ENCODE results near the gene SAG.

SAG gene

DNA sequence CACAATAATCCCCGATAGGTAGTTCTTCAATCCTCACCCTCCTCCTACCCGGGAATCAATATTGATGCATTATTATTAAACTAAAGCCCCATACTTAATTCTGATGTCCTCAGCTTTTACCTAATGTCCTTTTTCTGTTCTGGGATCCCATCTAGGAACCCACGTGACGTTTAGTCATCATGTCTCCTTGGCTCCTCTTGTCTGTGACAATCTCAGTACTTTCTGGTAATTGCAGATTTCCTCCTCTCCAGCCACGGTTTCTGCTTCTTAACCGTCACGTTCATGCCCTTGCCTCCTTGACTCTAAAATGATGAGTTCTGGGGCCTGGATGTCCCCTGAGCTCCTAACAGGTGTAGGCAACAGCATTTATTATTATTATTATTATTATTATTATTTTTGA is 43.8 kb downstream of the SAG start:
- no peak overlapping the region for H3K4me3 ChIP-seq (ENCODE audit: low read length)
- TF ChIP-seq ZNF274 (IDR thresholded peaks at IDR 0.05; ENCODE audit: low read depth, low read length) = no peak

DNA sequence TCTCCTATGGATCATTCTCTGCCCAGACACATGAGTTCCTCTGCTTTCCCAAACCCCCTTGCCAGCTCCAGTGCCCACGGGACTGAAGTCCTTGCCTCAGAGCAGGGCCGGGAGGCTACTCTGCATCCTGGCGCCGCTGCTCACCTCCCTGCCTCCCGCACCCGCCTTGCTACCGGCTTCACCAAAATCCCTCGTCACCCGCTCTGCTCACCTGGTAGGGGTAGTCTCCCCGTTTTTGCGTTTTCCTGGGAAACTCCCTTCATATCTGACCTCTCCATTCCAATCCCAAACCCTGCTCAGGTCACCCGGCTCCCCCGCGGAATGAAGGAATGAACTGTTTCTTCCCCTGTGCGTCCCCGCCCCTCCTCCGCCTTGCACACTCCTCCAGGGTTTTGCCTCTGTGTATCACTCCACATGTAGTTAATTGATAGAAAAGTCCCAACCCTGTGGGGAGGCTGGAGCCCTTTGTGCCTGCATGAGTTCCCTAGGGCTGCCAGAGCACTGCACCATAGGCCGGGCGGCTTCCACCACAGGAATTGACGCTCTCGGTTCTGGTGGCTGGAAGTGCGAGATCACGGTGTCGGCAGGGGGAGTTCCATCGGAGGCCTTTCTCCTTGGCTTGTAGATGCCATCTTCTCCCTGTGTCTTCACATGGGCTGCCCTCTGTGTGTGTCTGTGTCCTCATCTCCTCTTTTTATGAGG is 44.7 kb downstream of the SAG start:
- TF ChIP-seq ZNF274 (IDR thresholded peaks at IDR 0.05; ENCODE audit: low read depth, low read length) = no peak
- no peak overlapping the region for H3K4me3 ChIP-seq (ENCODE audit: low read length)

DNA sequence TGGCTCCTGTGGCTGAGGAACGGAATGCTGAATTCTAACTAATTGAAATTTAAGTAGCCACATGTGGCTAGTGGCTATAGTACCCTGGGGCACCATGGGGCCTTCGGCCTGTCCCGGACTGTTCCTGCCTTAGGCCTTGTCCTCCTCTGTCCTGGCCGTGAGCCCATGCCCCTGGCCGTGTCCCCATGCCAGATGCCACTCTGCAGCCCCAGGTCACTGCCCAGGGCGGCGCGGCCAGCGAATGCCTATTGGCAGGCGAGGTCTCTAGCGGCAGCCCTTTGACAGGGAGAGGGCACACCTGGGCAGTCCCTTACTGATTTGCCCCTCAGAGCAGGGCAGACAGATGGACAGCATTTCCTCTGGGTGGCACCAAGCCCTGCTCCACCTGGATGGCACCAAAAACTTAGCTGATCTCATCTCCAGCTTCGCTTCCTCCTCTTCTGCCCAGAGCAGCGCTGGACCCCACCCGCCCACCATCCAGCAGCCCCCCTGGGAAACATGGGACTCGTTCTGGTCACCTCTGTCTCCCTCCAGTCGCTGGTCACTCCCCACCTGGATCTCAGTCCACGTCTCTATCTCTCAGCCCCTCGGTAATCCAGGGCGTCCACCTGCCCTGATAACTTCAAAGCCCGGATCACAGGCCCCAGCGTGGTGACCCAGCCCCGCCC is 45.6 kb downstream of the SAG start:
- H3K4me3 ChIP-seq (ENCODE audit: low read length) = peak overlapping the region; percentile 67; the same call in 1 of the 2 replicates
- TF ChIP-seq ZNF274 (IDR thresholded peaks at IDR 0.05; ENCODE audit: low read depth, low read length) = no peak

DNA sequence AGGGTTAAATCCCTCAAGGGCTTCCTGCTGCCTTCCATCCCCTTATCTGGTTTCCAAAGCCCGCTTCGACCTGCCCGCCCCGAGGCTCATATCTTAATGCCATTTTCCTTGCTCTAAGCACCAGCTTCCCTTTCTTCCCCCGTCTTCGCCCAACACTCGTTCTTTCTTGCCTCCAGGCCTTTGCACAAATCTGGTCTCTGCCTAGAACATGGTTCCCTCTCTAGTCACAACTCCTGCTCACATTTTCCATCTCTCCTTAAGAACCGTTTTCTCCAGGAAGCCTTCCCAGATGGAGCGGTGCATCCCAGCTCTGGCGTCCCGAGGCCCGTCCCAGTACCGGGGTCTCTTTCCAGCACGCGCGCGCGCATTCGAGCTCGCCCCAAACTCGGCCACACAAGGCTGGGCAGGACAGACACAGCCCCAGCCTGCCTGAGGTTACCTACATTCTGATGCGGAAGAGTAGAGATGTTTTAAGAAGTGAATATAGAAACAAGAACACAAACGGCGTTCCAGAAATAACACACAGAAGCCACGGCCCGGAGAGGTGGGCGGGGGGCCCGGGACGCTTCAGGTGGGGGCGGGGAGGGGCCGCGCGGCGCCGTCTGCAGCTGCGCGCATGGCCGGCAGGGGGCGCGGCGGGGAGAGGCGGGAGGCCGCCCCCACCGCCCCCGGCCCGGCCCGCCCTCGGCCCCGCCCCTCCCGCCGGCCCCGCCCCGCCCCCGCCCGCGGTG is 46.3 kb downstream of the SAG start, which contains the start of gene DGKD:
DGKD (plus strand) TSS at position 726 of the 731 bp plus-strand sequence. CDS start 25 bp downstream, outside the sequence.
- TF ChIP-seq ZNF274 (IDR thresholded peaks at IDR 0.05; ENCODE audit: low read depth, low read length) = no peak

DNA sequence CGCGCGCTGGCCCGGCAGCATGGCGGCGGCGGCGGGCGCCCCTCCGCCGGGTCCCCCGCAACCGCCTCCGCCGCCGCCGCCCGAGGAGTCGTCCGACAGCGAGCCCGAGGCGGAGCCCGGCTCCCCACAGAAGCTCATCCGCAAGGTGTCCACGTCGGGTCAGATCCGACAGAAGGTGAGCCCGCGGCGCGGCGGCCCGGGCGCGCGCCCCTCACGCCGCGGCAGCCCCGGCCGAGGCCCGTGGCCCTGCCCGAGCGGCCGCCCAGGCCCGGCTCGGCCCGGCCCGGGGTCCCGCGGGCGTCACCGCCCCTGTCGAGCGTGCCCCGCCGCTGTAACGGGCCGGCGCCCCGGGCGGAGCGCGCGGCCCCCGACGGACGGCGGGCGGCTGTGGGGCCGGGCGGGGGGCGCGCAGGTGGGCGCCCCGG is 46.9 kb downstream of the SAG start:
- H3K4me3 ChIP-seq (ENCODE audit: low read length) = peak overlapping the region; percentile 89
- no peak for TF ChIP-seq ZNF274 (IDR thresholded peaks at IDR 0.05; ENCODE audit: low read depth, low read length)

More for the DNA sequence above, 46.3 kb downstream of the SAG start, which contains the start of gene DGKD:
- peak within 1 kb of the TSS; percentile 89 for H3K4me3 ChIP-seq (ENCODE audit: low read length)

DNA sequence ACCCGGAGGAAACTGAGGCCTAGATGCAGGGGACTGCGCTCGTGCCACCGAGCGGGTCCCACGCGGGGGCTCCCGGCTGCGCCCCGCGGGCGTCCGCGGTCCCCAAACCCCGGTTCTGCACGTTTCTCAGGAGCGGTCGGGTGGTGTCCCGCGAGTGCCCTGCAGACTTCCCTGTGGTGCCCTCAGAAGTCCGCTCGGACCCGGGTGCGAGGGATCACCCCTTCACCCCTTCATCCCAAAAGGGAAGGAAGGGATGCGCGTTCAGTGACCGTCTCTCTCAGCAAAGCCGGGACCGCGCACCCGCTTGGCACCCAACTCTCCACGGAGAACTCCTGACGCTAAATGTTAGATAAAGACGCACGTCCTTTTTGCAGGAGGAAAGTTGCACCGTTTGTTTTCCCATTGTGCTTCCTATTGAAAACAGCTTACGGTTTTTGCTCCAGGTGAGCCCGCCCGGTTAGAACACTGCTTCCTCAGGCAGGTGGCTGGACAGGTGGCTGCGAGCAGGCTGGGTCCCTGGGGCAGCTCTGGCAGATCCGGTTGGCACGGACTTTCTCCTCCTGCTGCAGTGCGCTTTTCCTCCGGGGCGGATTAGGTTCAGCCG is 47.5 kb downstream of the SAG start:
- H3K4me3 ChIP-seq (ENCODE audit: low read length) = peak overlapping the region; percentile 89
- no peak for TF ChIP-seq ZNF274 (IDR thresholded peaks at IDR 0.05; ENCODE audit: low read depth, low read length)

DNA sequence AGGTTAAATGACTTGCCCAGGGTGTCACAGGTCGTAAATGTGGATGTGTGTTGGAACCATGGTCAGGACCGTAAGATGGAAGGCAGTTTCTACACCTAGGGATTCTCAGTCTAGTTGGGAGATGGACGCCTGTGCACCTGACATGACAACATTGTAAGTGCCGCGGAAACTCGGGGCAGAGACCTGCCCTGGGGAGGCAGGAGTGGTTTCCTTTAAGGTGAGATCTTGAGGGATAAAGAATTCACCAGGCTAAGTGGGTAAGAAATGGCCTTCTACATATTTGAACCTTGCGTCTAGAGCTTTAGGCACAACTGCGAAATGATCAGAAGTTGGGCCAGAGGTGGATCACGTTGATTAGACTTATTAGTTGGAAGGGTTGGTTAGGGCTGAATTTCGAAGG is 48.3 kb downstream of the SAG start:
- no peak for TF ChIP-seq ZNF274 (IDR thresholded peaks at IDR 0.05; ENCODE audit: low read depth, low read length)
- H3K4me3 ChIP-seq (ENCODE audit: low read length) = peak overlapping the region; percentile 89; the same call in 1 of the 2 replicates

DNA sequence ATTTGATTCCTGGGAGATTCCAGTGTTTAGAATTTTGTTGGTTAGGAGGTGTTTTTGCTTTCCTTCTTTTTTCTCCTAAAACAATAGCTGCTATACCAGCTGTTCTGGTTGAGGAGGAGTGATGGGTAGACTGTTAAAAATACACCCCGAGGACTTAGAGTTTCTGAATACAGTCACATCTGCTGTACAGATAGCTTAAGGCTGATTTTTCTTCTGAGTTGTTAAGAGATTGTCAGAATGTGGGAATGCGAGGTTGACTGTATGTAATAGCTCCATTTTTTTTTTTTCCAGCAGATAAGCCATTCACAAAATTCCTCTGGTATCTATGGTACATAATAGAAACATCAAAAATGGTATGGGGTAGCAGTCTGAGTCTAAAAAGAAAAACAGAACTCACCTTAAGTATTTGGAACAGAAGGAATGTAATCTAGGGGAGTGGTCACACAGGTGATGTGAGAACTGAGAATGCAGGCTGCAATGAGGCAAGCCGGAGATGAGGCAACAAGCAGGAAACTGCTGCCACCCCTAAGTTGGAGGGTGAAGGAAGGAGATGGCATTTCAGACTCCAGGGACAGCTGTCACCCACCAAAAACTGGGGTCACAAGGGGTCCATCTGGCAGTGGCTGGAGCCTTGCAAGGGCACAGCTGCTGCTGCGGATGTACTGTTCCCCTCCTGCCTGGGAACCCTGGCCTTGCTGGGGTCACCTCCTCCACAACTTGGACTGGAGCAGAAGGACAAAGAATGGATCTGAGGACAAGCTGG is 49.1 kb downstream of the SAG start:
- H3K4me3 ChIP-seq (ENCODE audit: low read length) = peak overlapping the region; percentile 54; the same call in 1 of the 2 replicates
- TF ChIP-seq ZNF274 (IDR thresholded peaks at IDR 0.05; ENCODE audit: low read depth, low read length) = no peak

DNA sequence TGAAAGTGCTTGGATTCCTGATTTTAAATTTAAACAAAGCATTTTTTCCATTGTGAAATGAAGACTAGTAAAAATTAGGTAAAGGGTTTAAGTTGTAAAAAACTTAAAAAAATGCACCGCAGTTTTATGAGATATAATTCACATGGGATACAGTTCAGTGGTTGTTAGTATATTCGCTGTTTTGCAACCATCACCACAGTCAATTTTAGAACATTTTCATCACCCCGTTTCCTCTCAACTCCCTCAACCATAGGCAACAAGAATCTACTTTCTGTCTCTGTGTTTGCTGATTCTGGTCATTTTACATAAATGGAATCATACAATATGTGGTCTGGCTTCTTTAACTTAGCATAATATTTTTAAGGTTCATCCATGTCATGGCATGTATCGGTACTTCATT is 50.7 kb downstream of the SAG start:
- no peak overlapping the region for H3K4me3 ChIP-seq (ENCODE audit: low read length)
- TF ChIP-seq ZNF274 (IDR thresholded peaks at IDR 0.05; ENCODE audit: low read depth, low read length) = no peak

DNA sequence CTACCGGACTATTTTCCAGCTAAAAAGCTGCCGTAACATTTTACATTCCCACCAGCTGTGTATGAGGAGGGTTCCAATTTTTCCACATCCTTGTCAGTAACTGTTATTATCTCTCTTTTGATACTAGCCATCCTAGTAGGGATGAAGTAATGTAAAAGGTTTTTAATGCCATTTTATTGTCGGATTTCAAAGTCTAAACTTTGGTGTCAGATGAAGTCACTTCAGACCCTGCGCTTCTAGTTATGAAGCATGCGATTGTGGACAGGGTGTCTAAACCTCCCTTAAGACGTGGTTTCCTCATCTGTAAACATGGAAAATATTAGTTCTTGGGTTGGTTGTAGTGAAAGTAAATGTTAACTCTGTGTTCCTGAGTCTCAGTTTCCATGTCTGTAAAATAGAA is 51.3 kb downstream of the SAG start:
- no peak overlapping the region for H3K4me3 ChIP-seq (ENCODE audit: low read length)
- no peak for TF ChIP-seq ZNF274 (IDR thresholded peaks at IDR 0.05; ENCODE audit: low read depth, low read length)

DNA sequence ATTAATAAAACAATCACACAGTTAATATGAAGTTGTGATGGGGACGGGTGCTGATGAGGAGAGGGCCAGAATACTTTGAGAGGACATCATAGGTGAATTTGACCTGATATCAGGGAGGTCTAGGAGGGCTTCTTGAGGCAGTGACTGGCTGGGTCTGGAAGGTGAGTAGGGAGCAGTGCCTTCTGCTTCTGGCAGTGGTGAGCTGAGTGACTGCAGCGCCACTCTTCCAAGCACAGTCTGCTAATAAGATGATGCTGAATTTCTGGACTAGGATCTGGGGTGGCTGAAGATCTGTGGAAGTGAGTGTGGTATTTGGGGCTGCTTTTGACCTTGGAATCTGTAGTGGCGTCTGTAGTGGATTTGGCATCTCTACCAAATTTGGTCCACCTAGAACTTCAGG is 52.2 kb downstream of the SAG start:
- no peak overlapping the region for H3K4me3 ChIP-seq (ENCODE audit: low read length)
- no peak for TF ChIP-seq ZNF274 (IDR thresholded peaks at IDR 0.05; ENCODE audit: low read depth, low read length)

DNA sequence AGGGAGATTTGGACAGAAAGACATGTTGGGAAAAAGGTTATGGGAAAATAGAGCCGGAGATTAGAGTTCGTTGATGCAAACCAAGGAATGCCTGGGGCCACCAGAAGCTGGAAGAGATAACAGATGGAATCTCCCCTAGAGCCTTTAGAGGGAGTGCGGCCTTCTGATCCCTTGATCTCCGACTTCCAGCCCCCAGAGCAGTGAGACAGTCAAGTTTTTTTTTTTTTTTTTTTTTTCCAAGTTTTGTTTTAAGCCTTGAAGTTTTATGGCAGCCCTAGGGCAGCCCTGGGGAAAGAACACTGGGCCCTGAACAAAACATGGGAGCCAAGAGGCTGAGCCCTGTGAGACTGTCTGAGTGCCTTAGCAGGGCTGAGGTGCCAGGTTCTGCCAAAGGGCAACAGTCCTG is 53.2 kb downstream of the SAG start:
- H3K4me3 ChIP-seq (ENCODE audit: low read length) = no peak overlapping the region
- no peak for TF ChIP-seq ZNF274 (IDR thresholded peaks at IDR 0.05; ENCODE audit: low read depth, low read length)

DNA sequence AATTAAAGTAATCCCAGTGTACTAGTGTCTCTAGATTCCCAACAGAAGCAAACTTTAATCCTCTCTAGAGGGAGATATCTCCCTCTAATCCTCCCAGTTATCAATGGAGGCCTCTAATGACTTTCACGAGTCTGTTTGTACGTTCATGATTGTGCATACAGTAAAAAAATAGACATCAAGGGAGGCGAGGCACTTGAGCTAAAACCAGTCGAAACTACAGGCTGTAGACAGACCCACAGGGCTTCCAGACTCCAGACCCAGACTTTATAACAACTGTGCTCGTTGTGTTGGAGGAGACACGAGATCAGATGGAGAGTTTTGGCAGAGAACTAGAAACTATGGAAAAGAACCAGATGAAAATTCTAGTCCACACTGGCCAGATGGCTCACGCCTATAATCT is 53.7 kb downstream of the SAG start:
- no peak for TF ChIP-seq ZNF274 (IDR thresholded peaks at IDR 0.05; ENCODE audit: low read depth, low read length)
- no peak overlapping the region for H3K4me3 ChIP-seq (ENCODE audit: low read length)
